GM10847 (cell line): ENCODE measurements around the gene KISS1R.

Experiments
- POLR2A ChIP-seq: IDR thresholded peaks from 2 replicates; pipeline ENCODE4 v1.6.1; 2011; ENCODE audit not compliant: insufficient read length; ENCODE audit errors: extremely low read depth

Gene KISS1R

DNA sequence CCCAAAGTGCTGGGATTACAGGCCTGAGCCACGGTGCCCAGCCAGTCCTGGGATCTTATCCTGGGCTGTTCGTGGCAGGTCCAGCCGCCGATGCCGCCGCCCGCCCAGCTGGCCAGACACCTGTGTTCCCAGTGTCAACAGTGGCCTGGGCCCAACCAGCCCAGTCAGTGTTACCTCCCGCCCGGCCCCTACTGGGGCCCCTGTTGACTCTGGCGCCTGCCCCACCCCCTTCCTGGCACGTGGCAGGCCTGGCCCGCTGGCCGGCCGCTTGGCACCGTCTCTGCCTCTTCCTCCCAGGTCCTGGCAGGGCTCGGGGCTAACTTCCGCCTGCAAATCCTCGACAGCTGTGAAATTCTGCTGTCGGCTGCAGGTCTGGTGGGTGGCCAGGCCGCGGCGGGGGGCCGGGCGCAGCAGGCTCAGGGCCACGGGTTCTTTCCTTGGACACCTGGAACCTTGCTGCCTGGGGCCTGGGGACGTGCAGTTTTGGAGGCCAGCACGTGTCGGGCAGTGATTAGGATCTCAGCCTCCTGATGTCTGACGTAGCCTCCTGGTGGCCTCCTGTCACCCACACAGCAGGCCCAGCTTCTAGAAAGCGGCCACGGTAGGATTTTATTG, 17.8 kb downstream of the KISS1R start:
- no peak for TF ChIP-seq POLR2A

DNA sequence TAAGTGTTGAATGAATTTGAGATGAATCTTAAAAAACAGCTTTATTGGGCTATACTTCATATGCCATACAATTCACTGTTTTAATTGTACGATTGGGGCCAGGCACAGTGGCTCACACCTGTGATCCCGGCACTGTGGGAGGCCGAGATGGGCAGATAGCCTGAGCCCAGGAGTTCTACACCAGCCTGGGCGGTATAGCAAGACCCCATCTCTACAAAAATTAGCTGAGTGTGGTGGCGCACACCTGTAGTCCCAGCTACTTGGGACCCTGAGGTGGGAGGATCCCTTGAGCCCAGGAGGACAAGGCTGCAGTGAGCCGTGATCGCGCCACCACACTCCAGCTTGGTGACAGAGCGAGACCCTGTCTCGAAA, 19.0 kb downstream of the KISS1R start:
- no peak for TF ChIP-seq POLR2A

DNA sequence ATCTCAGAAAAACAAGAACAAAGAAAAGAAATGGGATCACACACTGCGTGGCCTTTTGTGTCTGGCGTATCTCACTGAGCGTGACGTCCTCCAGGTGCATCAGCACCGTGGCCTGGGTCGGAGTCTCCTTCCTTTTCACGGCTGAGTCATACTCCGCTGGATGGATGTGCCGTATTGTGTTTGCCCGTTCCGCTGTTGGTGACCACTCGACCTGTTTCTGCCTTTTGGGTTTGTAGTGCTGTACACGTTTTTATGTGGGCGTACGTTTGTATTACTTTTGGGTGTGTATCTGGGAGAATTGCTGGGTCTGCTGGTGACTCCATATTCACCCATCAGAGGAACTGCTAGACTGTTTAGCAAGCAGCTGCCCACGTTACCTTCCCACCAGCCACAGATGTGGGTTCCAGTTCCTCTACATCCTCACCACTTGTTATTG, 20.1 kb downstream of the KISS1R start:
- no peak for TF ChIP-seq POLR2A

DNA sequence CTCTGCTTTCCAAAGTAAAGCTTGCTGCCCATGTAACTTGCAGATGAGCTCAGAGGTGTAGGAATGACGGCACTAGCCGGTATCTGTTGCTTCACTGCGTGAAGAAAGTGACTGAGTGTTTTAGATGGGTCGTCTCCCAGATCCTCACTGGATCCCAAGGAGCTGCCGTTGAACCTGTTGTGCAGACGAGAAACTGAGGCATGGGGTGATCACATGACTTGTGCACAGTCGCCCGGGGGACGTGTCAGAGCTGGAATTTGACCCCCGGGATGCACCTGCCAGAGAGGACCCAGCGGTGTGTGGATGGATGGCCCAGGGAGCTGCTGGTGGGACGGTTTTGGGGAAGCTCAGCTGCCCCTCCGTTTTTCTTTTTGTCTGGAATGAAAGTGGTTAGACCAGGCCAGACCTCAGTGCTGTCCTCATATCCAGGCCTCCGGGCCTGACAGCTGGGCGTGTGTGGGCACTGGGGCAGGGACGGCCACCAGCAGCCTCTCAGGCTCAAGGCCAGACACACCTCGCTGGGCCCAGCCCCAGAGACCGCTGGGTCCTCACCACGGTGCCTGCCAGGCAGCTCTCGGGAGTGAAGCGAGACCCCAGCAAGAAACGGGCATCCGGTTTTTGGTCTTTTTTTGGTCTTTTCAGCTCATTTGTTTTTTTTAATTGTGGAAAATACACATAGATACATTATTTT, 21.2 kb downstream of the KISS1R start:
- no peak for TF ChIP-seq POLR2A

DNA sequence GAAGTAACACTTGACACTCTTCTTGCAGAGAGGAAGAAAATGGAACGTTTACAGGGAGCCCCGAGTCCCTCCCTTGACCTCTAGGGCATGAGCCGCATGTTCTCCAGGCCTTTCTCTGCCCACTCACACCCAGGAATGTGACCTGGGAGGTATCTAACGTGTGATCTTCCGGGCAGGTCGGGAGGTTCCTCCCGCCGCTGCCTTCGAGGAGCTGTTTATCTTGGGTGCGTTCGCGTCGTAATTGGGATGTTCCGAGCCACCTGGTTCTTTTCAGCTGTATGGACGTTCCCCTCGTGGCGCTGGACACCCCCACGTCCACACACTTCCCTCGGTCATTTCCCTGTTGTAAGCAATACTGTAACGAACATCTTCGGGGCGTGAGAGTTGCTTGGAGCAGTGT, 22.3 kb downstream of the KISS1R start:
- no peak for TF ChIP-seq POLR2A

DNA sequence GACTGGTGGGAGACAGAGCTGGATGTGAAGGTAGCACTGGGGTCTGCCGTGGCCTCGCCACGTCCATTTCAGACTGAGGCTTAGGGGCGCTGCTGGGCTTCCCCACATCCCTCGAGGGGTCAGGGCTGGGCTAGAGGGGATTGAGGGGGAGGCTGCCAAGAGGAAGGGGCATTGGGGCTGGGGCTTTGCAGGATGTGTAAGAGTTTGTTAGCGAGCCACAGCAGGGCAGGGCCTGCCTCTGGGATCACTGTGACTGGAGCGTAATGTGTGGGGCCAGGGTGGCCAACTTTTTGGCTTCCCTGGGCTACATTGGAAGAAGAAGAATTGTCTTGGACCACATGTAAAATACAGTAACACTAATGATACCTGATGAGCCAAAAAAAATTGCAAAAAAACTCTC, 22.8 kb downstream of the KISS1R start:
- no peak for TF ChIP-seq POLR2A

DNA sequence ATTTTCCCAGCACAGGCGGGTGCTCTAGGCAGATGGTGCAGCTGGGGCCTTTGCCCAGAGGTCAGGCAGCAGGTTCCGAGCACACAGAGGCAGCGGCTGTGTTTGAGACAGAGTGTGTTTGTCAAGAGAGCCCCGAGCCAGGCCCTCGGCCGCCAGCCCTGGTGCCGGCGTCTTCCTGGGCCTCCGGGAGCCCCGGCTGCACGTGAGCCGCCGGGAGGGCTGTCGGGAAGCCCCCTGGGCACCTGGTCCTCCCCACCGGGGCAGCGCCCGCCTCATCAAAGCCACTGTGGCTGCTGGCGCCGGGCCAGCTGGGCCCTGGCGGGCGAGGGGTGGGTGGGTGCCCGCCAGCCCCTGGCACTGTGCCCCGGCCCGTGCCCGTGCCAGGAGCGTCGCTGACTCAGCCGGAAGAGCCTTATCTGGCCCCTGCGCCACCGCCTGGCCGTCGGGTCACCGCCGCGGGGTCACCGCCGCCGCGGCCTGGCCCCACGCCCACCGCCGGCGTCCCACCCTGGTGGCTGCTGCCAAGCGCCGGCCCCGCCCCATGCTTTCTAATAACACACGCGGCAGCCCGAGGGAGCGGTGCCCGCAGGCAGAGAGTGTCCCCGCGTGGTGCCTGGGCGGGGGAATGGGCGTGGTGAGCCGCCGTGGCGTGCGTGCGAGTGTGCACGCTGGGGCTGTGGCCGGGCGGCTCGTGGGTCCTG, 23.6 kb downstream of the KISS1R start:
- TF ChIP-seq POLR2A, result no peak

DNA sequence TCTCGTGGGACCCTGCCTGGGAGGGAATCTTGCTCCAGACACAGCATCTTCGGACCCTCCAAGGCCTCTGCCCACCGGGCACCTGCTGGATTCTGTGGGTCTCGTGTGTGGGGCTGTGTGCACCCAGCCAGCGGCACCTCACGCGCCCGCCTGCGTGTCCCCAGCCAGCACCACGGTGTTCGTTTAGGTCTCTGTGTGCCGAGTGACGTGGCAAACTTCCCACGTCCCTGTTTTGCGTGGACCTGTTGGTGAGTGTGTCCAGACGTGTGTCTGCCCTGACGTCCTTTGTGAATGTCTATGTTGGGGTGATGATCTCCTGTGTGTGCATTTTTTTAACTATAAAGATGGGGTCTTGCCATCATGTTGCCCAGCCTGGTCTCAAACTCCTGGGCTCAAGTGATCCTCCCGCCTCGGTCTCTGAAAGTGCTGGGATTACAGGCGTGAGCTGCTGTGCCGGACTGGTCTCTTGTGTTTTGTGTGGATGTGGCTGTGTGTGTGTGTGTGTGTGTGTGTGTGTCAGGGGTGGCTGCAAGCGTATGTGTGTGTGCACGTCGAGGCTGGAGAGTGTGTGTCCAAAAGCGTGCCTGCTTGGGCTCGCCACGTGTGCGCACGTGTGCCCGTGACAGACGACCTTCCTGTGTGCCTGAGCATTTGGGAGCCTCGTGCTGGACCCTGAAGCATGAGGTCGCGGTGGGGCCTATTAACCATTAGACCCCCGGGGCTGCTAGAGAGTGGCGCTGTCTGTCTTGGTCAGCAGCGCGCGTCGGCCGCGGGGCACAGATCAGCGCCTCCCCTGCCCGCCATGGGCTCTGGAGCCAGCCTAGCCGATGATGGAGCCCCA, 24.4 kb downstream of the KISS1R start:
- TF ChIP-seq POLR2A, result no peak

DNA sequence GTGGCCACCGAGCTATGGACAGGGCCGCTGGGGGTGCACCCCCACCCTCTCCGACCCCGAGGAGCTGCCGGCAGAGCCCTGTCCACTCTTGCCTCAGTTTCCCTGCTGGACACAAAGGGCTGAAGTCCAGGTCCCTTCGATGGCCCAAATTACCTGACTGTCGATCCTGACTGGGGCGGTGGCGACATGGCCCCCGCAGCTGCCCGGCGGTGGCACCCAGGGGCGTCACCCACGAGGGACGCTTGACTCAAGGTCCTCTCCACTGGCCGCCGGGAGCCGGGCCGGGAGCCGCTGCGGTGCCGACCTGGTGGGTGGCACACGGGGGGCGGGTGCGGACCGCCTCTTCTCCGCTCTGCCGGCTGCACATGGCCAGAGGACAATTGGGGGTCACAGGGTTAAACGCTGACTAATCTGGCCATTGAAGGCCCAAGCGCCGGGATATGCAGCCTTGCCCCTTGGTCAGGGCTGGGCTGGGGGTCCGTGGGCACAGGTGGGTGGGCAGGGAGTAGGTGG, 25.1 kb downstream of the KISS1R start:
- no peak for TF ChIP-seq POLR2A

DNA sequence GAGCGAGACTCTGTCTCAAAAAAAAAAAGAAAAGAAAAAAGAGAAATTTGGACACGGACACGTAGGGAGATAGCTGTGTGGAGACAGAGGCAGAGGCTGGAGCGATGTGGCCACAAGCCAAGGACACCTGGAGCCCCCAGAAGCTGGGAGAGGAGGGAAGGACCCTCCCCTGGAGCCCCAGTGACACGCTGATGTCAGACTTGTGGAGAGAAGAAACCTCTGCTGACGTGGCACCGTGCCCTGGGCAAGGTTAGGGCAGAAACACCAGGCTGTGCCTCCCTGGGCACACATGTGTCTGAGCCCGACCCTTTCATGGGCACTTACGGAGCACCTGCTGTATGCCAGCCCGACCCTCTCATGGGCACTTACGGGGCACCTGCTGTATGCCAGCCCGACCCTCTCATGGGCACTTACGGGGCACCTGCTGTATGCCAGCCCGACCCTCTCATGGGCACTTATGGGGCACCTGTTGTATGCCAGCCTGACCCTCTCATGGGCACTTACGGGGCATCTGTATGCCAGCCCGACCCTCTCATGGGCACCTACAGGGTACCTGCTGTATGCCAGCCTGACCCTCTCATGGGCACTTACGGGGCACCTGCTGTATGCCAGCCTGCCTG, 26.5 kb downstream of the KISS1R start:
- TF ChIP-seq POLR2A, result no peak

DNA sequence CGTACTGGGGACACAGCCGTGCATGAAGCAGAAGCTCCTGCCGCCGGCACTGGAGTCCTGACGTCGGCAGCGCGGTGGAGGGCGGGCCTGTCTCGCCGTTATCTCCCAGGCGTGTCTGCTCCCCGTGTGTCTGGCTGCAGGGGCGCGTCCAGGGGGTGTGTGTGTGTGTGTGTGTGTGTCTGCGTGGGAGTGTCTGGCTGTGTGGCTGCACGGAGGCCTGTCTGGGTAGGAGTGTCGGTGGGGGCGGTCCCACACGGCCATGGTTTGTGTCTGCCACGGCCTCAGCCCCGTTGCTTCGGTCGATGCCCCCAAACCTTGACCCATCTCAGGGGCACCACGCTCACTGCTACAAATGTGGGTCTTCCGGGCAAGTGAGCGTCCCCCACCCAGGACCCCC, 27.0 kb downstream of the KISS1R start:
- TF ChIP-seq POLR2A, result no peak

DNA sequence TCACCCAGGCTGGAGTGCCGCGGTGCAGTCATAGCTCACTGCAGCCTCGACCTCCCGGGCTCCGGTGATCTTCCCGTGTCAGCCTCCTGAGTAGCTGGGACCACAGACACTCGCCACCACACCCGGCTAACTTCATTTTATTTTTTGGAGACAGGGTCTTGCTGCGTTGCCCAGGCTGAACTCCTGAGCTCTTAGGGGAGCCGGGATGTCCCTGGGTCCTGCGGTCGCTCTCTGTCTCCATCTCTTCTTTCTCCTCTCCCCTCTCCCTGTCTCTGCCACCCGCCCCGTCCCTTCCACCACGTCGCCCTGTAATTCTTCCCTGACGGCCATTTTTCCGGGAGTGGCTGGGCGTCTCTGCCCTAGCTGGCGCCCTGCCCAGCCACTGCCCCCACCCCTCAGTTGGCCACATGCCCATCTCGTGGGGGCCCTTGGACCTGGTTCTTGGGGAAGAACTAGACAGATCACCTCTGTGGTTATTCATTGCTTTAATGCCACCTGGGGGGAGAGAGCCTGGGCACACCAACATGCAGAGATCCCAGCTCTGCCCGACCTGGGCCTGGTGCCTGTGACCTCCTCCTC, 27.6 kb downstream of the KISS1R start:
- no peak for TF ChIP-seq POLR2A

DNA sequence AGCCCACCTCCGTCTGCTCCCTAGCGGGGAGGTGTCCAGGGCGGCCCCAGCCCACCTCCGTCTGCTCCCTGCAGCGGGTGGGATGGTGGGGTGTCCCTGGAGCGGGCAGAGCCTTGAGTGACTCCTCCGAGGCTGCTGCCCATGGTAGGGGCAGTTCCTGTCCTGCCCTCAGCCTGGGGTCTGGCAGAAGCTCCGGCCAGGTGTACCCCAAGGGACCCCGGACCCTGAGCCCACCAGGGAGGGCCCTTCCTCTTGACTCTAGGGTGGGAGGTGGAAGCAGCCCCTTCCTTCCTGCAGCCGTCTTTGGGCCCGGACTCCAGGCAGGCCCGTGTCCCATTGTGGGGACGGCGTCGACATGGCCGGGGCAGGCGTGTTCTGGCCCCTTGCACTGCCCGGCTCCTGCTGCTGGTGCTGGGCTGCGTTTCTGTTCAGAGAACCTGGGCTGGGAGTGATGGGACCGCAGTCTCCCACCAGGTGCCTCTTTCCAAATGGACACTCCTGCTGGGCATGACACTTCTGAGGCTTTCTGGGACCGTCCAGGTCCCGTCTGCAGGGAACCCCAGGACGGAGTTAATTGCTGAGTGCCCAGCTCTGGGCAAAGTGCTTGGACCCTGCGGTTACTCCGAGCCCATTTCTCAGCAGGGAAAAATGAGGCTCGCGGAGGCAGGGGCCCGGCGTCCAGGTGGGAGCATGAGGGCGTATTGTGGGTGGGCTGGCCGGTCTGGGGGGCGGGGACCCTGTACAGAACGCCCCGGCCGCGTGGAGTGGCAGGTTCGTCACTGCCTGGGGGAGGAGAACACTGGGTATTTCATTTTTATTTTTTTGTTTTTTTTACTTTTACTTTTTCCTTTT, 28.5 kb downstream of the KISS1R start:
- TF ChIP-seq POLR2A, result no peak
